ENCODE measurements around the gene ARPC5L. TPM values are rescaled to one million over a fixed set of nuclear protein-coding genes. Genes with fewer than 3 reads are reported as not detected.
"Not testable (repeated sequence)": the region's sequence is repeated elsewhere in the genome, so short reads cannot be mapped to it uniquely, and the experiment has no call there.

The ARPC5L gene
- total RNA-seq, 1 donor from 2014 or later, result 39.2 TPM

GRCh38 chr9:124906966-124907365 is 45.0 kb downstream of the ARPC5L start:
- DNase-seq, result no peak
- TF ChIP-seq CTCF (IDR thresholded peaks at IDR 0.05; ENCODE audit: borderline replicate concordance), result no peak

GRCh38 chr9:124908098-124908497 is 46.2 kb downstream of the ARPC5L start:
- H3K27ac ChIP-seq (replicated peaks), result no peak overlapping the region
- no peak for TF ChIP-seq CTCF (IDR thresholded peaks at IDR 0.05; ENCODE audit: borderline replicate concordance)
- DNase-seq, result no peak
- H3K9me3 ChIP-seq (replicated peaks), result no peaks in the 10 kb centered on the region
- no peaks in the 10 kb centered on the region for H3K4me1 ChIP-seq
- no peaks in the 10 kb centered on the region for H3K27me3 ChIP-seq (ENCODE audit: low read depth)
- H3K36me3 ChIP-seq, result peaks cover 74% of the 10 kb centered on the region
- H3K4me3 ChIP-seq, result no peak overlapping the region
- intact Hi-C loops (cut with micrococcal nuclease), result no loop called here

More at GRCh38 chr9:124906966-124907365, 45.0 kb downstream of the ARPC5L start:
- peaks cover 73% of the 10 kb centered on the region for H3K36me3 ChIP-seq
- intact Hi-C loops (cut with micrococcal nuclease), result no loop called here
- no peaks in the 10 kb centered on the region for H3K27me3 ChIP-seq (ENCODE audit: low read depth)
- H3K9me3 ChIP-seq (replicated peaks), result no peaks in the 10 kb centered on the region
- no peak overlapping the region for H3K27ac ChIP-seq (replicated peaks)
- H3K4me1 ChIP-seq, result no peaks in the 10 kb centered on the region
- no peak overlapping the region for H3K4me3 ChIP-seq

GRCh38 chr9:124911766-124912165 is 49.8 kb downstream of the ARPC5L start:
- H3K4me1 ChIP-seq, result no peaks in the 10 kb centered on the region
- peaks cover 75% of the 10 kb centered on the region for H3K36me3 ChIP-seq
- no peak for TF ChIP-seq CTCF (IDR thresholded peaks at IDR 0.05; ENCODE audit: borderline replicate concordance)
- no peak for DNase-seq
- H3K27me3 ChIP-seq (ENCODE audit: low read depth), result no peaks in the 10 kb centered on the region
- H3K27ac ChIP-seq (replicated peaks), result no peak overlapping the region
- no peak overlapping the region for H3K4me3 ChIP-seq
- intact Hi-C loops (cut with micrococcal nuclease), result no loop called here
- no peaks in the 10 kb centered on the region for H3K9me3 ChIP-seq (replicated peaks)

- no peak overlapping the region for H3K27ac ChIP-seq (replicated peaks)
- no peak for DNase-seq
- no peak for TF ChIP-seq CTCF (IDR thresholded peaks at IDR 0.05; ENCODE audit: borderline replicate concordance)
- intact Hi-C loops (cut with micrococcal nuclease), result no loop called here
- H3K36me3 ChIP-seq, result peaks cover 80% of the 10 kb centered on the region
- no peaks in the 10 kb centered on the region for H3K27me3 ChIP-seq (ENCODE audit: low read depth)
- no peaks in the 10 kb centered on the region for H3K4me1 ChIP-seq
- H3K4me3 ChIP-seq, result no peak overlapping the region
- no peaks in the 10 kb centered on the region for H3K9me3 ChIP-seq (replicated peaks)
Observed at GRCh38 chr9:124913378-124913777, 51.4 kb downstream of the ARPC5L start.

GRCh38 chr9:124914753-124915405 is 52.9 kb downstream of the ARPC5L start:
- Histone ChIP-seq H3K27ac (replicated peaks) (no peak overlapping the region), H3K27me3 (ENCODE audit: low read depth) (no peaks in the 10 kb centered on the region), H3K36me3 (peaks cover 80% of the 10 kb centered on the region), H3K9me3 (replicated peaks) (no peaks in the 10 kb centered on the region), H3K4me1 (no peaks in the 10 kb centered on the region), H3K4me3 (no peak overlapping the region)
- intact Hi-C loops (cut with micrococcal nuclease), result no loop called here
- no peak for TF ChIP-seq CTCF (IDR thresholded peaks at IDR 0.05; ENCODE audit: borderline replicate concordance)
- DNase-seq, result no peak

- intact Hi-C loops (cut with micrococcal nuclease); H3K4me3 ChIP-seq; H3K4me1 ChIP-seq; DNase-seq; H3K27me3 ChIP-seq (ENCODE audit: low read depth); H3K27ac ChIP-seq (replicated peaks); H3K9me3 ChIP-seq (replicated peaks): not testable (repeated sequence)
- H3K36me3 ChIP-seq, result peaks cover 73% of the 10 kb centered on the region
Observed at GRCh38 chr9:124920394-124920793, 58.5 kb downstream of the ARPC5L start.

Other genes with a start within 250 kb of the ARPC5L start
- 1.0 TPM for gene NR6A1, start 90.8 kb upstream of the ARPC5L start, total RNA-seq
- 41.1 TPM for gene OLFML2A, start 85.0 kb upstream of the ARPC5L start, total RNA-seq
- gene WDR38, start 8.7 kb upstream of the ARPC5L start, total RNA-seq, result not detected
- 686 TPM for gene RPL35, start 173 bp upstream of the ARPC5L start, total RNA-seq
- gene GOLGA1, start 79.0 kb downstream of the ARPC5L start, total RNA-seq, result 17.9 TPM

Measured in left ventricle myocardium inferior (tissue), 1 donor.